ENCODE results near the gene SEC22C. TPM values are rescaled to one million over a fixed set of nuclear protein-coding genes. Genes with fewer than 3 reads are reported as not detected.

The SEC22C gene
- total RNA-seq, 1 donor from 2014 or later, result 49.6 TPM

GRCh38 chr3:42511736-42512135 lies 70.0 kb downstream of the SEC22C start:
- peaks cover 34% of the 10 kb centered on the region for H3K4me1 Mint-ChIP-seq (ENCODE audit: unreplicated experiment)

GRCh38 chr3:42511201-42511600 lies 70.6 kb downstream of the SEC22C start:
- Mint-ChIP-seq H3K9me3 (ENCODE audit: unreplicated experiment) (no peaks in the 10 kb centered on the region), H3K4me3 (ENCODE audit: unreplicated experiment) (no peak overlapping the region), H3K27me3 (ENCODE audit: unreplicated experiment) (peaks cover 15% of the 10 kb centered on the region), H3K27ac (ENCODE audit: unreplicated experiment) (no peak overlapping the region), H3K36me3 (ENCODE audit: low read depth, unreplicated experiment) (no peaks in the 10 kb centered on the region), H3K4me1 (ENCODE audit: unreplicated experiment) (peaks cover 36% of the 10 kb centered on the region)
- no peak for TF ChIP-seq CTCF (IDR thresholded peaks at IDR 0.05; ENCODE audit: unreplicated experiment)
- DNase-seq (ENCODE audit: low spot score), result no peak

More at GRCh38 chr3:42511736-42512135, 70.0 kb downstream of the SEC22C start:
- peaks cover 11% of the 10 kb centered on the region for H3K27me3 Mint-ChIP-seq (ENCODE audit: unreplicated experiment)
- H3K36me3 Mint-ChIP-seq (ENCODE audit: low read depth, unreplicated experiment), result no peaks in the 10 kb centered on the region
- DNase-seq (ENCODE audit: low spot score), result no peak
- H3K4me3 Mint-ChIP-seq (ENCODE audit: unreplicated experiment), result no peak overlapping the region
- no peak for TF ChIP-seq CTCF (IDR thresholded peaks at IDR 0.05; ENCODE audit: unreplicated experiment)
- no peaks in the 10 kb centered on the region for H3K9me3 Mint-ChIP-seq (ENCODE audit: unreplicated experiment)
- H3K27ac Mint-ChIP-seq (ENCODE audit: unreplicated experiment), result no peak overlapping the region

GRCh38 chr3:42510325-42510724 lies 71.4 kb downstream of the SEC22C start:
- Mint-ChIP-seq H3K36me3 (ENCODE audit: low read depth, unreplicated experiment) (no peaks in the 10 kb centered on the region), H3K4me1 (ENCODE audit: unreplicated experiment) (peaks cover 34% of the 10 kb centered on the region), H3K27me3 (ENCODE audit: unreplicated experiment) (peaks cover 16% of the 10 kb centered on the region), H3K27ac (ENCODE audit: unreplicated experiment) (no peak overlapping the region), H3K4me3 (ENCODE audit: unreplicated experiment) (no peak overlapping the region), H3K9me3 (ENCODE audit: unreplicated experiment) (no peaks in the 10 kb centered on the region)
- no peak for DNase-seq (ENCODE audit: low spot score)
- TF ChIP-seq CTCF (IDR thresholded peaks at IDR 0.05; ENCODE audit: unreplicated experiment), result no peak

GRCh38 chr3:42509111-42509510 lies 72.7 kb downstream of the SEC22C start:
- DNase-seq (ENCODE audit: low spot score), result no peak
- Mint-ChIP-seq H3K9me3 (ENCODE audit: unreplicated experiment) (no peaks in the 10 kb centered on the region), H3K4me3 (ENCODE audit: unreplicated experiment) (no peak overlapping the region), H3K27me3 (ENCODE audit: unreplicated experiment) (peaks cover 16% of the 10 kb centered on the region), H3K4me1 (ENCODE audit: unreplicated experiment) (peaks cover 34% of the 10 kb centered on the region), H3K36me3 (ENCODE audit: low read depth, unreplicated experiment) (no peaks in the 10 kb centered on the region), H3K27ac (ENCODE audit: unreplicated experiment) (no peak overlapping the region)
- no peak for TF ChIP-seq CTCF (IDR thresholded peaks at IDR 0.05; ENCODE audit: unreplicated experiment)

- peaks cover 14% of the 10 kb centered on the region for H3K27me3 Mint-ChIP-seq (ENCODE audit: unreplicated experiment)
- no peak overlapping the region for H3K27ac Mint-ChIP-seq (ENCODE audit: unreplicated experiment)
- no peaks in the 10 kb centered on the region for H3K9me3 Mint-ChIP-seq (ENCODE audit: unreplicated experiment)
- peaks cover 34% of the 10 kb centered on the region for H3K4me1 Mint-ChIP-seq (ENCODE audit: unreplicated experiment)
- no peak for TF ChIP-seq CTCF (IDR thresholded peaks at IDR 0.05; ENCODE audit: unreplicated experiment)
- DNase-seq (ENCODE audit: low spot score), result no peak
- H3K4me3 Mint-ChIP-seq (ENCODE audit: unreplicated experiment), result no peak overlapping the region
- no peaks in the 10 kb centered on the region for H3K36me3 Mint-ChIP-seq (ENCODE audit: low read depth, unreplicated experiment)
Observed at GRCh38 chr3:42508562-42508961, 73.2 kb downstream of the SEC22C start.

Data from endothelial cell (in vitro differentiated cells).